Measurements from ENCODE around the gene DSCAML1. TPM values are rescaled to one million over a fixed set of nuclear protein-coding genes. Genes with fewer than 3 reads are reported as not detected.
A peak's percentile ranks its signal among the peaks of the same experiment; 100 is the strongest.

Gene DSCAML1
- total RNA-seq, 1 donor from 2014 or later, result 2.5 TPM

DNA sequence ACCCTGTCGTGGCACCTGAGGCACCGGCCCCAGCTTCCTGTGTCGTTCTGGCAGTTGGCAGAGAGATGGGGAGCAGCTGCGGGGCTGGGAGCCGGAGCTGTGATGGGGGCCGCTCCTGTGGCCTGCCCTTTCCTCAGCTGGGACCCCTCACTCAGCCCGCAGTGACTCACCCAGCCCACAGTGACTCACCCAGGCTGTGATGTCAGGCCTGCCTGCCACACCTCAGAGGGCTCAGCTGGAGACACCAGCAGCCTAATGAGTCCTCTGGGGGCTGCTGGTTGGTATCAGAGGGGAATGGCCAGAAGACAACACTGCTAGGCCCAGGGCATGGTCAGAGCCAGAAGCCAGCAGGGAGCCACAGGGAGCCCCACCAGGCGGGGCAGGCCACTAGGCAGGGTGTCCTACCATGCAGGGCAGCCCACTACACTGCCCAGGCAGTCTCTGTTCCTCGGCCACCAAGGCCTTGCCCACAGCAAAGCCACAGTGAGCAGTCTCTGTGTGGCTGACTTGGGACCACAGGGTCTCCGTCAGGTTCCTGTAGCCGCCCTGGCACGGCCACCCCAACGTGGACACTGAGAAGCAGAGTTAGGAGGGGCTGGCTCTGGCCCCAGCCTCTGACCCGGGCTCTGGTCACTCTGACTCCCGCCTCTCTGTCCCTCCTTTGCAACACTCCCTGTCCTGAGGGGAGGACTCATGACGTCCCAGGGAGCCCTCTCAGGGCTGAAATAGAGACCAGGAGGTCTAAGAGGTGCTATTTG, 31.8 kb upstream of the DSCAML1 start:
- H3K27ac Mint-ChIP-seq, result no peak overlapping the region
- TF ChIP-seq, protein P1, sequence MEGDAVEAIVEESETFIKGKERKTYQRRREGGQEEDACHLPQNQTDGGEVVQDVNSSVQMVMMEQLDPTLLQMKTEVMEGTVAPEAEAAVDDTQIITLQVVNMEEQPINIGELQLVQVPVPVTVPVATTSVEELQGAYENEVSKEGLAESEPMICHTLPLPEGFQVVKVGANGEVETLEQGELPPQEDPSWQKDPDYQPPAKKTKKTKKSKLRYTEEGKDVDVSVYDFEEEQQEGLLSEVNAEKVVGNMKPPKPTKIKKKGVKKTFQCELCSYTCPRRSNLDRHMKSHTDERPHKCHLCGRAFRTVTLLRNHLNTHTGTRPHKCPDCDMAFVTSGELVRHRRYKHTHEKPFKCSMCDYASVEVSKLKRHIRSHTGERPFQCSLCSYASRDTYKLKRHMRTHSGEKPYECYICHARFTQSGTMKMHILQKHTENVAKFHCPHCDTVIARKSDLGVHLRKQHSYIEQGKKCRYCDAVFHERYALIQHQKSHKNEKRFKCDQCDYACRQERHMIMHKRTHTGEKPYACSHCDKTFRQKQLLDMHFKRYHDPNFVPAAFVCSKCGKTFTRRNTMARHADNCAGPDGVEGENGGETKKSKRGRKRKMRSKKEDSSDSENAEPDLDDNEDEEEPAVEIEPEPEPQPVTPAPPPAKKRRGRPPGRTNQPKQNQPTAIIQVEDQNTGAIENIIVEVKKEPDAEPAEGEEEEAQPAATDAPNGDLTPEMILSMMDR (IDR thresholded peaks at IDR 0.05; ENCODE audit: unreplicated experiment), result no peak
- no peaks in the 10 kb centered on the region for H3K9me3 Mint-ChIP-seq
- peak in 1 of 2 experiments; percentile 40 for DNase-seq (ENCODE audit: low spot score in 2 of 2, unreplicated experiment in 2 of 2)
- H3K27me3 Mint-ChIP-seq (ENCODE audit: low read depth), result peaks cover 25% of the 10 kb centered on the region
- peaks cover 31% of the 10 kb centered on the region for H3K4me1 Mint-ChIP-seq
- no peak overlapping the region for H3K4me3 Mint-ChIP-seq
- no peaks in the 10 kb centered on the region for H3K36me3 Mint-ChIP-seq

DNA sequence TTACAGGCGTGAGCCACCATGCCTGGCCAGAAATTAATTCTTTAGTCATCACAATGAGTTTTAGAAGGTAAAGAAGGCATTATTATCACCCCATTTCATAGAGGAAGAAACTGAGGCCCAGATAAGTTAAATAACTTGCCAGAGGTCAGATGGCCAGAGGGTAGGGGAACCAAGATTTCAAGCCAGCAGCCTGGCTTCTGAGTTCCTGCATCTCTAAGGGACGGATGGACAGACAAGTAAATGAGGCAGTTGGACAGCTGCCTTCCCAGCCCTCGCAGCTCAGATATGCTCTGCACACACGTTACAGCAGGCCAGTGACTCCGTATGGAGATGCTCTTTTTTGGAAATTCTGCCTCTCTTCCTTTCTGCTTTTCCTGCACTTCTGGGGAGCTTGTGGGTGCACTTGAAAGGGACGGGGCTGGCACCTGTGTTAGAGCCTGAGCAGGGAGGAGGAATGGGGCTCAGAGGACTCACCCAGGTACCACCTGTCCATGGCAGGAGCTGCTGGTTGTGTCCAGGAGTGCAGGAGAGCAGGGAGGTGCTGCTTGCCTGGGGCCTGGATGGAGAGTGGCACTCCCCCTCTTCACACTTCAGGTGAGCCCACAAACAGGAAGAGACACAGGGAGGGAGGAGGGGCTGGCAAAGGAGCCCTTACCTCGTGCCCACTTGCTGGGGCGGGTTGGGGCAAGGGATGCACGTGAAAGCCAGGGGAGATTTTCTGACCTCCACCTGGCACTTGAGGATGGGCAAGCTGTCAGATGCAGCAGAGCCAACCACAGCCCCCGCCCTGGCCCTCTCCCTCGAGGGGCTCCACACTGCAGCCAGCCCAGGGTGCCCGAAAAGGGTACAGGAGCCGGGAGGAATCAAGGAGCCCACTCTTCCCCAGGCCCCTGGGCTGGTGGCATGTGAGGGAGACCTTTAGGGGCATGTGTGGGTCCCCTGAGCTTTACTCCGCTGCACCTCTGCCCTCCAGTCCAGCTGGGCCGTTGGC, 30.8 kb upstream of the DSCAML1 start:
- H3K9me3 Mint-ChIP-seq, result no peaks in the 10 kb centered on the region
- no peak overlapping the region for H3K4me3 Mint-ChIP-seq
- H3K27ac Mint-ChIP-seq, result no peak overlapping the region
- no peaks in the 10 kb centered on the region for H3K36me3 Mint-ChIP-seq
- TF ChIP-seq, protein P1 (IDR thresholded peaks at IDR 0.05; ENCODE audit: unreplicated experiment), result no peak
- DNase-seq (ENCODE audit: low spot score in 2 of 2, unreplicated experiment in 2 of 2), result peak in 1 of 2 experiments; percentile 34
- peaks cover 29% of the 10 kb centered on the region for H3K27me3 Mint-ChIP-seq (ENCODE audit: low read depth)
- peaks cover 23% of the 10 kb centered on the region for H3K4me1 Mint-ChIP-seq

DNA sequence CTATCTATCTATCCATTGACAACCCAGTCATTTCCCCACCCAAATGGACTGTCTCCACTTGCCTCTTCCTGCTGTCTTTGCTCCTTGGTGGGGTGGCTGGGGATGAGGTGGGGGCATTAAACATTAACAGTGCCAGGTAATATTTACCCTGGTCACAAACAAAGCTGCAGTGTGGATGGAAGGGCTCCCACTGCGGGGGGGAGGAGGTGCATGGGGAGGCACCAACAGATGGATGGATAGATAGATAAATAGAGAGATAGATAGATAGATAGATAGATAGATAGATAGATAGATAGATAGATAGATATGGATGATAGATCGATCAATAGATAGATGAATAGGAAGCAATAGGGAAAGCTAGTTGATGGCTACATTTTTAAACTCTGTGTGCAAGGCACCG, 29.8 kb upstream of the DSCAML1 start:
- Mint-ChIP-seq H3K9me3 (no peaks in the 10 kb centered on the region), H3K4me3 (no peak overlapping the region), H3K27ac (no peak overlapping the region), H3K27me3 (ENCODE audit: low read depth) (peaks cover 32% of the 10 kb centered on the region), H3K4me1 (peaks cover 21% of the 10 kb centered on the region), H3K36me3 (no peaks in the 10 kb centered on the region)
- TF ChIP-seq, protein P1 (IDR thresholded peaks at IDR 0.05; ENCODE audit: unreplicated experiment), result no peak
- no peak for DNase-seq (ENCODE audit: low spot score in 2 of 2, unreplicated experiment in 2 of 2)

- H3K27me3 Mint-ChIP-seq (ENCODE audit: low read depth), result peaks cover 37% of the 10 kb centered on the region
- H3K36me3 Mint-ChIP-seq, result no peaks in the 10 kb centered on the region
- no peak overlapping the region for H3K27ac Mint-ChIP-seq
- DNase-seq (ENCODE audit: low spot score in 2 of 2, unreplicated experiment in 2 of 2), result no peak
- no peaks in the 10 kb centered on the region for H3K9me3 Mint-ChIP-seq
- TF ChIP-seq, protein P1 (IDR thresholded peaks at IDR 0.05; ENCODE audit: unreplicated experiment), result no peak
- peaks cover 21% of the 10 kb centered on the region for H3K4me1 Mint-ChIP-seq
- H3K4me3 Mint-ChIP-seq, result no peak overlapping the region
These were observed 29.2 kb upstream of the DSCAML1 start for GRCh38 chr11:117826190-117826570.

DNA sequence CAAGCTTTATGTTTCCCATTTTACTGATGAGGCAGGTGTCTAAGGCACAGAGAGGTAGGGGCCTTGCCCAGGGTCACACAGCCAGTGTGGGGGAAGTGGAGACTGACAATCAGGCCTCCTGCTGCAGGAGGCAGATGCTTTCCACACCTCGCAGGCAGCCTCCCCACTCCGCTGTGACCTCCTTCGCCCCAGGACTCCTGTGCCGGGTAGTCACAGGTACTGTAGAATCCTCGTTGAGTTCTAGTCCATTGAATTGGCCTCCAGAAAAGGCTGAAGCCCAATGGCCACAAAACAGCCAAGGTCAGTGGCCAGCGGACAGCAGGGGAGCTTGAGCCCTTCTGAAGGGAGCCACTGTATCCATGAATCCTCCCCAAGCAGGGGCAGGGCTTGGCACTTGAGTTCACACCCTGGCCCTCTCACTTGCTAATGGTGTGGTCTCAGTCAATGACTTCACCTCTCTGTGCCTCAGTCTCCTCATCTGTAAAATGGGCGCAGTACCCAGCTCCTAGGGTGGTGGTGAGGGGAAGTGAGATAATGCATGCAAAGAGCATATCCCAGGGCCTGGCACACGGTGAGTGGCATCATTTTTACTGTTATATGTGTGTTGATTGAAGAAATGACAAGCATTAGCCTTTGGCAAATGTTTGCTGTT, 28.6 kb upstream of the DSCAML1 start:
- peaks cover 37% of the 10 kb centered on the region for H3K27me3 Mint-ChIP-seq (ENCODE audit: low read depth)

More for the DNA sequence above, 28.6 kb upstream of the DSCAML1 start:
- Mint-ChIP-seq H3K36me3 (no peaks in the 10 kb centered on the region), H3K4me3 (no peak overlapping the region), H3K27ac (no peak overlapping the region), H3K4me1 (peaks cover 16% of the 10 kb centered on the region), H3K9me3 (no peaks in the 10 kb centered on the region)
- DNase-seq (ENCODE audit: low spot score in 2 of 2, unreplicated experiment in 2 of 2), result peak in 1 of 2 experiments; percentile 28
- TF ChIP-seq, protein P1 (IDR thresholded peaks at IDR 0.05; ENCODE audit: unreplicated experiment), result no peak
